HCT116 (cell line): ENCODE results near the gene TXNRD3. TPM values are rescaled to one million over a fixed set of nuclear protein-coding genes. Genes with fewer than 3 reads are reported as not detected.

Experiments
- ATAC-seq: fragments of 200-7000 bp; cut with Tn5 transposase; 2 replicates; pipeline ENCODE4 v1.9.1; 2020; ENCODE audit warnings: mild to moderate bottlenecking, moderate library complexity
- BruUV-seq: library from RNA; stranded (reverse); fragments of 400-500 nt; replicated peaks from 2 replicates; lab custom pipeline; 2021; lab: Mats Ljungman, UMichigan
- CTCF ChIA-PET: fragments of 300-600 bp; sonication (Branson Sonifier 250); formaldehyde crosslinking; loops from one replicate; lab custom pipeline; 2021; ENCODE audit warnings: antibody characterized with exemption; lab: Charles Lee
- POLR2A ChIA-PET: fragments of 300-600, 350-600 bp; sonication (Branson Sonifier 250); formaldehyde crosslinking; loops from one replicate; lab custom pipeline; 2021; ENCODE audit warnings: antibody characterized with exemption; lab: Charles Lee
- RAD21 ChIA-PET, 2 experiments: fragments of 300-600 bp; sonication (Branson Sonifier 250); formaldehyde crosslinking; loops; one replicate each; lab custom pipeline; 2023; ENCODE audit warnings: low total read pairs in 2 of 2; ENCODE audit not compliant: uncharacterized antibody in 2 of 2, unreplicated experiment in 2 of 2, low non-redundant PET in 1 of 2; lab: Charles Lee
- DNase-seq: peaks from one replicate; pipeline ENCODE4 v3.0.0-alpha.2; 2010; ENCODE audit warnings: low read depth, low spot score
- H2AFZ ChIP-seq: fragments of 200-600 bp; shearing (Covaris generic), sonication (generic); 2 replicates; pipeline ENCODE4 v1.6.1; 2017; ENCODE audit warnings: low read depth, mixed run types, mixed read lengths, antibody characterized with exemption, low read length; ENCODE audit not compliant: poor library complexity, severe bottlenecking
- H3K27ac ChIP-seq: 2 replicates; pipeline ENCODE4 v1.5.1; 2012; ENCODE audit warnings: low read depth, low read length
- H3K27me3 ChIP-seq: fragments of 200-600 bp; sonication (generic); 2 replicates; pipeline ENCODE4 v1.6.1; 2016; ENCODE audit warnings: mixed run types, low read length, mixed read lengths; ENCODE audit not compliant: insufficient read depth
- H3K36me3 ChIP-seq, 2 experiments: fragments of 200-500 bp in 1 of 2; fragments of 200-600 bp in 1 of 2; sonication (Bioruptor generic) in 1 of 2; sonication (generic) in 1 of 2; 2 replicates each; pipeline versions ENCODE4 v1.5.1 to v1.6.1; 2014 to 2016; ENCODE audit warnings: low read length in 2 of 2, inconsistent platforms in 1 of 2, mixed read lengths in 1 of 2, mixed run types in 1 of 2; ENCODE audit not compliant: insufficient read depth in 2 of 2, control insufficient read depth in 1 of 2
- H3K4me1 ChIP-seq, 2 experiments: fragments of 200-600 bp in 1 of 2; sonication (generic) in 1 of 2; 2 replicates each; pipeline versions ENCODE4 v1.5.1 to v1.6.1; 2012 to 2017; ENCODE audit warnings: low read length in 2 of 2, inconsistent platforms in 1 of 2, mild to moderate bottlenecking in 1 of 2, mixed read lengths in 1 of 2, mixed run types in 1 of 2, moderate library complexity in 1 of 2; ENCODE audit not compliant: insufficient read depth in 2 of 2, control insufficient read depth in 1 of 2
- H3K4me2 ChIP-seq: fragments of 200-600 bp; sonication (generic); 2 replicates; pipeline ENCODE4 v1.6.1; 2017; ENCODE audit warnings: mixed run types, low read length, mixed read lengths
- H3K4me3 ChIP-seq, 2 experiments: fragments of 200-600 bp in 1 of 2; sonication (generic) in 1 of 2; replicated peaks in 1 of 2; 2 replicates each; pipeline ENCODE4 v1.5.1; 2011 to 2016; ENCODE audit warnings: low read length in 2 of 2, control low read depth in 1 of 2, low read depth in 1 of 2, mild to moderate bottlenecking in 1 of 2, mixed read lengths in 1 of 2, mixed run types in 1 of 2
- H3K79me2 ChIP-seq: fragments of 200-600 bp; sonication (generic); 2 replicates; pipeline ENCODE4 v1.6.1; 2017; ENCODE audit warnings: mild to moderate bottlenecking, mixed run types, low read length, moderate library complexity, mixed read lengths; ENCODE audit not compliant: insufficient read depth
- H3K9ac ChIP-seq: fragments of 200-600 bp; sonication (generic); 2 replicates; pipeline ENCODE4 v1.6.1; 2016; ENCODE audit warnings: low read length, mixed read lengths
- H3K9me2 ChIP-seq: fragments of 200-600 bp; sonication (generic), shearing (Covaris generic); 2 replicates; pipeline ENCODE4 v1.6.1; 2017; ENCODE audit warnings: mixed run types, mild to moderate bottlenecking, moderate library complexity; ENCODE audit not compliant: insufficient read depth
- H3K9me3 ChIP-seq, 2 experiments: fragments of 200-500 bp in 1 of 2; fragments of 200-600 bp in 1 of 2; sonication (Bioruptor generic) in 1 of 2; sonication (generic) in 1 of 2; 2 replicates each; pipeline ENCODE4 v1.6.1; 2014 to 2017; ENCODE audit warnings: low read length in 2 of 2, mixed read lengths in 2 of 2, inconsistent platforms in 1 of 2, low read depth in 1 of 2, mild to moderate bottlenecking in 1 of 2, mixed run types in 1 of 2, moderate library complexity in 1 of 2; ENCODE audit not compliant: control insufficient read depth in 1 of 2, insufficient read depth in 1 of 2
- H4K20me1 ChIP-seq: fragments of 200-600 bp; sonication (generic), shearing (Covaris generic); 2 replicates; pipeline ENCODE4 v1.6.1; 2017; ENCODE audit warnings: mixed run types, mild to moderate bottlenecking, moderate library complexity; ENCODE audit not compliant: insufficient read depth
- CBX3 ChIP-seq: IDR thresholded peaks from 2 replicates; pipeline ENCODE4 v1.6.1; 2012; ENCODE audit warnings: low read depth
- CTCF ChIP-seq, 3 experiments: fragments of 200-600 bp in 1 of 3; sonication (generic) in 1 of 3; IDR thresholded peaks in 2 of 3; conservative IDR thresholded peaks in 1 of 3; 2 replicates each; pipeline ENCODE4 v1.5.1; 2012 to 2017; ENCODE audit warnings: low read depth in 2 of 3, low read length in 2 of 3, antibody characterized with exemption in 1 of 3, borderline replicate concordance in 1 of 3, control low read depth in 1 of 3, mild to moderate bottlenecking in 1 of 3, mixed read lengths in 1 of 3, mixed run types in 1 of 3, moderate library complexity in 1 of 3; ENCODE audit not compliant: insufficient read depth in 1 of 3
- EGR1 ChIP-seq: IDR thresholded peaks from 2 replicates; pipeline ENCODE4 v1.6.1; 2012; ENCODE audit warnings: low read depth
- ELF1 ChIP-seq: IDR thresholded peaks from 2 replicates; pipeline ENCODE4 v1.6.1; 2012; ENCODE audit warnings: low read depth, borderline replicate concordance
- EZH2 ChIP-seq: fragments of 200-600 bp; sonication (generic); IDR thresholded peaks from 2 replicates; pipeline ENCODE4 v1.6.1; 2017; ENCODE audit warnings: antibody characterized with exemption, mixed run types
- FOSL1 ChIP-seq: IDR thresholded peaks from 2 replicates; pipeline ENCODE4 v1.6.1; 2012; ENCODE audit warnings: low read depth
- POLR2A ChIP-seq: IDR thresholded peaks from 2 replicates; pipeline ENCODE4 v1.7.0; 2011; ENCODE audit warnings: borderline replicate concordance; ENCODE audit not compliant: insufficient read depth, insufficient read length; ENCODE audit errors: extremely low read depth
- POLR2AphosphoS5 ChIP-seq: IDR thresholded peaks from 2 replicates; pipeline ENCODE4 v1.6.1; 2011; ENCODE audit warnings: mild to moderate bottlenecking, low read depth, low read length, moderate library complexity
- RAD21 ChIP-seq: IDR thresholded peaks from 2 replicates; pipeline ENCODE4 v1.6.1; 2012; ENCODE audit warnings: low read depth, mild to moderate bottlenecking
- SRF ChIP-seq: IDR thresholded peaks from 2 replicates; pipeline ENCODE4 v1.6.1; 2012; ENCODE audit warnings: low read depth
- ZBTB33 ChIP-seq: IDR thresholded peaks from 2 replicates; pipeline ENCODE4 v1.6.1; 2011; ENCODE audit warnings: mild to moderate bottlenecking, low read length, moderate library complexity; ENCODE audit not compliant: insufficient replicate concordance; ENCODE audit errors: extremely low read depth
- ZFX ChIP-seq: fragments of 450-650 bp; IDR thresholded peaks from 2 replicates; pipeline ENCODE4 v1.6.1; 2017
- ZNF274 ChIP-seq: fragments of 200-500 bp; sonication (Bioruptor generic); IDR thresholded peaks from 2 replicates; pipeline ENCODE4 v1.6.1; 2014; ENCODE audit warnings: mild to moderate bottlenecking, low read depth, low read length, inconsistent platforms
- intact Hi-C: fragments of 100-400 bp; cut with micrococcal nuclease; formaldehyde crosslinking; loops from 2 replicates; pipeline ENCODE4 v1.10.0; 2022
- total RNA-seq: library from RNA; stranded (reverse); gene quantifications from one replicate; pipeline ENCODE4 v1.2.1, GENCODE V29; 2021; ENCODE audit not compliant: unreplicated experiment
- TF ChIP-seq, protein P1 (sequence below): IDR thresholded peaks from 2 replicates; pipeline ENCODE4 v1.6.1; 2012
- TF ChIP-seq, protein P2 (sequence below): IDR thresholded peaks from 2 replicates; pipeline ENCODE4 v1.6.1; 2012; ENCODE audit warnings: low read depth

TXNRD3 gene
- total RNA-seq, 1 experiment from 2014 or later, result 19.3 TPM

DNA sequence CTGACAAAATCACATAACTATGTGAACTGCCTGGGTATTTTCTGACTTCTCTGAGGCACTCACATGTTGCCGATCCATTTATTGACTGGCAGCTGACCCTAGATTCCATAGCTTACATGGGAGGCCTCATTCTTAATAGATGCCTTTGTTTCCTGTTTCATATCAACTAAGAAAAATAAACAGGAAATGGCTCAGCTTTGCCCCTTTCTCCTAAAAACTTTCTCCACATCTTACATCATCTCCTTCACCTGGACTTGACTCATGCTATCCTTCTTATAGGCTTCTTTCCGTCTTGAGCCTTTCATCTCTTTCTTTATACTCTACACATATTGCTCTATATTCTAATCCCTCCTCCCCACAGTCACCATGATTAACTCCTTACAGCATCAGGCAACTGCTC is 38.0 kb downstream of the TXNRD3 start:
- Histone ChIP-seq H3K4me3 (no peak overlapping the region), H3K79me2 (no peaks in the 10 kb centered on the region), H3K4me1 (peaks cover 0 to 9% of the 10 kb centered on the region in 2 experiments; a peak in 2 of 4 replicates), H3K27me3 (no peaks in the 10 kb centered on the region), H3K4me2 (no peak overlapping the region), H3K36me3 (no peaks in the 10 kb centered on the region; a peak in 2 of 4 replicates), H2AFZ (no peak overlapping the region), H3K9me3 (no peaks in the 10 kb centered on the region), H4K20me1 (no peaks in the 10 kb centered on the region), H3K27ac (no peak overlapping the region), H3K9ac (no peak overlapping the region), H3K9me2 (no peaks in the 10 kb centered on the region)
- ChIA-PET POLR2A (no interaction called here), RAD21 (no interaction called here), CTCF (no interaction called here)
- ATAC-seq (no peak), DNase-seq (no peak)
- TF ChIP-seq, protein P1, sequence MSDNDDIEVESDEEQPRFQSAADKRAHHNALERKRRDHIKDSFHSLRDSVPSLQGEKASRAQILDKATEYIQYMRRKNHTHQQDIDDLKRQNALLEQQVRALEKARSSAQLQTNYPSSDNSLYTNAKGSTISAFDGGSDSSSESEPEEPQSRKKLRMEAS, result no peak
- TF ChIP-seq SRF (no peak), CTCF (IDR thresholded peaks at IDR 0.05 in 2 of 3, conservative IDR thresholded peaks at IDR 0.05 in 1 of 3; ENCODE audit: borderline replicate concordance in 1 of 3, insufficient read depth in 1 of 3, low read depth in 2 of 3, low read length in 2 of 3) (no peak), ELF1 (no peak), EZH2 (no peak), EGR1 (no peak), POLR2AphosphoS5 (no peak), RAD21 (no peak), ZBTB33 (no peak), CBX3 (no peak), ZNF274 (no peak), POLR2A (no peak), FOSL1 (no peak), ZFX (no peak)
- TF ChIP-seq, protein P2, sequence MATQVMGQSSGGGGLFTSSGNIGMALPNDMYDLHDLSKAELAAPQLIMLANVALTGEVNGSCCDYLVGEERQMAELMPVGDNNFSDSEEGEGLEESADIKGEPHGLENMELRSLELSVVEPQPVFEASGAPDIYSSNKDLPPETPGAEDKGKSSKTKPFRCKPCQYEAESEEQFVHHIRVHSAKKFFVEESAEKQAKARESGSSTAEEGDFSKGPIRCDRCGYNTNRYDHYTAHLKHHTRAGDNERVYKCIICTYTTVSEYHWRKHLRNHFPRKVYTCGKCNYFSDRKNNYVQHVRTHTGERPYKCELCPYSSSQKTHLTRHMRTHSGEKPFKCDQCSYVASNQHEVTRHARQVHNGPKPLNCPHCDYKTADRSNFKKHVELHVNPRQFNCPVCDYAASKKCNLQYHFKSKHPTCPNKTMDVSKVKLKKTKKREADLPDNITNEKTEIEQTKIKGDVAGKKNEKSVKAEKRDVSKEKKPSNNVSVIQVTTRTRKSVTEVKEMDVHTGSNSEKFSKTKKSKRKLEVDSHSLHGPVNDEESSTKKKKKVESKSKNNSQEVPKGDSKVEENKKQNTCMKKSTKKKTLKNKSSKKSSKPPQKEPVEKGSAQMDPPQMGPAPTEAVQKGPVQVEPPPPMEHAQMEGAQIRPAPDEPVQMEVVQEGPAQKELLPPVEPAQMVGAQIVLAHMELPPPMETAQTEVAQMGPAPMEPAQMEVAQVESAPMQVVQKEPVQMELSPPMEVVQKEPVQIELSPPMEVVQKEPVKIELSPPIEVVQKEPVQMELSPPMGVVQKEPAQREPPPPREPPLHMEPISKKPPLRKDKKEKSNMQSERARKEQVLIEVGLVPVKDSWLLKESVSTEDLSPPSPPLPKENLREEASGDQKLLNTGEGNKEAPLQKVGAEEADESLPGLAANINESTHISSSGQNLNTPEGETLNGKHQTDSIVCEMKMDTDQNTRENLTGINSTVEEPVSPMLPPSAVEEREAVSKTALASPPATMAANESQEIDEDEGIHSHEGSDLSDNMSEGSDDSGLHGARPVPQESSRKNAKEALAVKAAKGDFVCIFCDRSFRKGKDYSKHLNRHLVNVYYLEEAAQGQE, result no peak
- intact Hi-C loops, result no loop called here
- BruUV-seq, result no TSS peak
